PC-9 (cell line): Measurements from ENCODE around the gene MBOAT2.
"Not testable (repeated sequence)": the region's sequence is repeated elsewhere in the genome, so short reads cannot be mapped to it uniquely, and the experiment has no call there.

Experiments
- EZH2 ChIP-seq: fragments of 200-600 bp; sonication (generic); IDR thresholded peaks from 2 replicates; pipeline ENCODE4 v1.8.0; 2017; ENCODE audit warnings: antibody characterized with exemption, low read depth
- TF ChIP-seq, protein P1 (sequence below): fragments of 200-600 bp; sonication (generic); conservative IDR thresholded peaks from 2 replicates; pipeline ENCODE4 v1.6.1; 2017; ENCODE audit warnings: mixed run types, antibody characterized with exemption, mild to moderate bottlenecking, moderate library complexity

- TF ChIP-seq, protein P1, sequence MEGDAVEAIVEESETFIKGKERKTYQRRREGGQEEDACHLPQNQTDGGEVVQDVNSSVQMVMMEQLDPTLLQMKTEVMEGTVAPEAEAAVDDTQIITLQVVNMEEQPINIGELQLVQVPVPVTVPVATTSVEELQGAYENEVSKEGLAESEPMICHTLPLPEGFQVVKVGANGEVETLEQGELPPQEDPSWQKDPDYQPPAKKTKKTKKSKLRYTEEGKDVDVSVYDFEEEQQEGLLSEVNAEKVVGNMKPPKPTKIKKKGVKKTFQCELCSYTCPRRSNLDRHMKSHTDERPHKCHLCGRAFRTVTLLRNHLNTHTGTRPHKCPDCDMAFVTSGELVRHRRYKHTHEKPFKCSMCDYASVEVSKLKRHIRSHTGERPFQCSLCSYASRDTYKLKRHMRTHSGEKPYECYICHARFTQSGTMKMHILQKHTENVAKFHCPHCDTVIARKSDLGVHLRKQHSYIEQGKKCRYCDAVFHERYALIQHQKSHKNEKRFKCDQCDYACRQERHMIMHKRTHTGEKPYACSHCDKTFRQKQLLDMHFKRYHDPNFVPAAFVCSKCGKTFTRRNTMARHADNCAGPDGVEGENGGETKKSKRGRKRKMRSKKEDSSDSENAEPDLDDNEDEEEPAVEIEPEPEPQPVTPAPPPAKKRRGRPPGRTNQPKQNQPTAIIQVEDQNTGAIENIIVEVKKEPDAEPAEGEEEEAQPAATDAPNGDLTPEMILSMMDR: not testable (repeated sequence)
- TF ChIP-seq EZH2: not testable (repeated sequence)
These were observed 106.8 kb downstream of the MBOAT2 start for GRCh38 chr2:8896671-8897070.
